HEK293 (cell line): Measurements from ENCODE around the gene SFT2D3.

Experiments
- CTCF ChIA-PET: fragments of 350-600 bp; formaldehyde crosslinking; extraction: SDS; loops from one replicate; lab custom pipeline; 2021; ENCODE audit warnings: antibody characterized with exemption; lab: Yijun Ruan, JAX
- POLR2A ChIA-PET: fragments of 300-600 bp; formaldehyde crosslinking; extraction: SDS; loops from one replicate; lab custom pipeline; 2020; ENCODE audit warnings: antibody characterized with exemption, inconsistent platforms; lab: Yijun Ruan, JAX
- H3K27ac ChIP-seq: fragments of 200-500 bp; sonication (Bioruptor generic); 2 replicates; pipeline ENCODE4 v1.5.1; 2014; ENCODE audit warnings: low read depth, low read length, control low read depth, inconsistent platforms; ENCODE audit errors: extremely low read depth
- H3K36me3 ChIP-seq, 2 experiments: fragments of 200-500 bp in 1 of 2; sonication (Bioruptor generic) in 1 of 2; 1 replicate in 1 of 2; 2 replicates in 1 of 2; pipeline ENCODE4 v1.5.1; 2014 to 2017; ENCODE audit warnings: inconsistent platforms in 2 of 2, low read length in 2 of 2; ENCODE audit not compliant: control insufficient read depth in 2 of 2, insufficient read depth in 1 of 2
- H3K4me1 ChIP-seq: fragments of 200-500 bp; sonication (Bioruptor generic); 2 replicates; pipeline ENCODE4 v1.5.1; 2014; ENCODE audit warnings: mild to moderate bottlenecking, low read length, inconsistent platforms; ENCODE audit not compliant: control insufficient read depth, insufficient read depth
- H3K4me3 ChIP-seq: 2 replicates; pipeline ENCODE4 v1.5.1; 2011; ENCODE audit warnings: low read depth, mild to moderate bottlenecking, control low read depth, low read length, moderate library complexity
- H3K9me3 ChIP-seq: fragments of 200-500 bp; sonication (Bioruptor generic); 2 replicates; pipeline ENCODE4 v1.5.1; 2014; ENCODE audit warnings: low read depth, low read length, inconsistent platforms; ENCODE audit not compliant: control insufficient read depth, insufficient read depth
- GLI2 ChIP-seq: fragments of 450-650 bp; formaldehyde crosslinking; IDR thresholded peaks from 2 replicates; pipeline ENCODE4; 2017; ENCODE audit warnings: missing biosample characterization, missing genetic modification characterization, low read depth, borderline replicate concordance
- HOXC10 ChIP-seq: sonication (generic); formaldehyde crosslinking; IDR thresholded peaks from 2 replicates; pipeline ENCODE4 v1.8.1; 2023; ENCODE audit warnings: mild to moderate bottlenecking, missing genetic modification reagents
- OSR2 ChIP-seq: fragments of 450-650 bp; formaldehyde crosslinking; IDR thresholded peaks from 2 replicates; pipeline ENCODE4 v1.5.1; 2016; ENCODE audit warnings: missing biosample characterization, missing genetic modification characterization
- PRDM6 ChIP-seq: fragments of 450-650 bp; formaldehyde crosslinking; IDR thresholded peaks from 2 replicates; pipeline ENCODE4 v1.5.1; 2017; ENCODE audit warnings: missing biosample characterization, missing genetic modification characterization
- ZBTB8A ChIP-seq: fragments of 450-650 bp; formaldehyde crosslinking; IDR thresholded peaks from 2 replicates; pipeline ENCODE4 v1.5.1; 2016; ENCODE audit warnings: missing biosample characterization, missing genetic modification characterization
- ZEB2 ChIP-seq: fragments of 450-650 bp; formaldehyde crosslinking; IDR thresholded peaks from 2 replicates; pipeline ENCODE4 v1.5.1; 2016; ENCODE audit warnings: missing biosample characterization, missing genetic modification characterization
- ZNF132 ChIP-seq: fragments of 450-650 bp; formaldehyde crosslinking; IDR thresholded peaks from 2 replicates; pipeline ENCODE4 v1.5.1; 2017; ENCODE audit warnings: missing biosample characterization, missing genetic modification characterization, borderline replicate concordance
- ZNF146 ChIP-seq: fragments of 450-650 bp; formaldehyde crosslinking; IDR thresholded peaks from 2 replicates; pipeline ENCODE4 v1.5.1; 2016; ENCODE audit warnings: missing biosample characterization, missing genetic modification characterization
- ZNF155 ChIP-seq: fragments of 450-650 bp; formaldehyde crosslinking; IDR thresholded peaks from 2 replicates; pipeline ENCODE4 v1.5.1; 2016; ENCODE audit warnings: missing biosample characterization, missing genetic modification characterization
- ZNF184 ChIP-seq: fragments of 450-650 bp; IDR thresholded peaks from 2 replicates; pipeline ENCODE4 v1.5.1; 2018; ENCODE audit warnings: missing biosample characterization, mild to moderate bottlenecking, missing genetic modification characterization
- ZNF19 ChIP-seq: fragments of 450-650 bp; formaldehyde crosslinking; IDR thresholded peaks from 2 replicates; pipeline ENCODE4; 2016; ENCODE audit warnings: missing biosample characterization, missing genetic modification characterization, low read depth
- ZNF324 ChIP-seq: fragments of 450-650 bp; formaldehyde crosslinking; IDR thresholded peaks from 2 replicates; pipeline ENCODE4 v1.5.1; 2016; ENCODE audit warnings: missing biosample characterization, missing genetic modification characterization
- ZNF394 ChIP-seq: fragments of 450-650 bp; formaldehyde crosslinking; IDR thresholded peaks from 2 replicates; pipeline ENCODE4 v1.5.1; 2016; ENCODE audit warnings: missing biosample characterization, missing genetic modification characterization, mild to moderate bottlenecking, moderate library complexity, borderline replicate concordance
- ZNF48 ChIP-seq: fragments of 450-650 bp; formaldehyde crosslinking; IDR thresholded peaks from 2 replicates; pipeline ENCODE4 v1.5.1; 2016; ENCODE audit warnings: missing biosample characterization, missing genetic modification characterization
- ZNF561 ChIP-seq: fragments of 450-650 bp; IDR thresholded peaks from 2 replicates; pipeline ENCODE4 v1.5.1; 2018; ENCODE audit warnings: missing biosample characterization, missing genetic modification characterization, borderline replicate concordance
- ZNF585B ChIP-seq: fragments of 450-650 bp; formaldehyde crosslinking; IDR thresholded peaks from 2 replicates; pipeline ENCODE4 v1.5.1; 2016; ENCODE audit warnings: missing biosample characterization, missing genetic modification characterization
- ZNF707 ChIP-seq: fragments of 450-650 bp; formaldehyde crosslinking; IDR thresholded peaks from 2 replicates; pipeline ENCODE4 v1.5.1; 2016; ENCODE audit warnings: missing biosample characterization, missing genetic modification characterization
- TF ChIP-seq, protein P1 (sequence below): fragments of 450-650 bp; formaldehyde crosslinking; IDR thresholded peaks from 2 replicates; pipeline ENCODE4 v1.5.1; 2017; ENCODE audit warnings: missing biosample characterization, missing genetic modification characterization

The SFT2D3 gene

GRCh38 chr2:127678991-127679390, 22.3 kb upstream of the SFT2D3 start (continued):
- TF ChIP-seq, protein P1, sequence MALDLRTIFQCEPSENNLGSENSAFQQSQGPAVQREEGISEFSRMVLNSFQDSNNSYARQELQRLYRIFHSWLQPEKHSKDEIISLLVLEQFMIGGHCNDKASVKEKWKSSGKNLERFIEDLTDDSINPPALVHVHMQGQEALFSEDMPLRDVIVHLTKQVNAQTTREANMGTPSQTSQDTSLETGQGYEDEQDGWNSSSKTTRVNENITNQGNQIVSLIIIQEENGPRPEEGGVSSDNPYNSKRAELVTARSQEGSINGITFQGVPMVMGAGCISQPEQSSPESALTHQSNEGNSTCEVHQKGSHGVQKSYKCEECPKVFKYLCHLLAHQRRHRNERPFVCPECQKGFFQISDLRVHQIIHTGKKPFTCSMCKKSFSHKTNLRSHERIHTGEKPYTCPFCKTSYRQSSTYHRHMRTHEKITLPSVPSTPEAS: no peak
- TF ChIP-seq ZNF561: no peak
- no peak for TF ChIP-seq ZEB2 (tag by site-specific recombination)

DNA sequence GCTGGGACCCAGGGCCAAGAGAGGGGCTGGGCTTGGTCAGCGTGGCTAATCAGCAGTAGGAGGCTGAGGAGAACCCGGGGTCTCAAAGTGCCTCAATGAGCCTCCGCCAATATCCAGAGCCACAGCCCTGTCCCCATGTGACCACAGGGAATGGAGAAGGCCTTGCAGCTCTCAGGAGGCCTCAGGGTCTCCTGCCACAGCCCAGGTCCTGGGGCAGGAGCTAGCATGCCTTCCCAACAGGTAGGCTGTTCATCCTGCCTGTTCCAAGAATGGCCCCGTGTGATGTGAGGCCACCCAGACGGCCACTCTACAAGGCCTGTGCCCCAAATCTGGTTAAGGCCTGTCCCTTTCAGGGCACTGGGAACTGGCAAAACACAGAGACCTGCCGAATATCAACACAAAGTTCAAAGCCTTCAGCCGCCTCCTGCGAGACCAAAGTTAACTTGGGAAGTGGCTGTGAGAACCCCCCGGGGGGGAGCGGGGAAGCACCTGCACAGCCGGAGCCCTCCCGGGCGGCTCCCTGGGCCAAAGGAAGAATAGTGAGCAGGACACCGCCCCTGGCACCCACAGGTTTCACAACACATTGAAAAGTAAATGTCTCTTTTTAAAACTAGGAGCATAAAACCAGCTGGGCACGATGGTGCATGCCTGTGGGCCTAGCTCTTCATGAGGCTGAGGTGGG, 21.5 kb upstream of the SFT2D3 start:
- no peak overlapping the region for H3K4me3 ChIP-seq
- no peaks in the 10 kb centered on the region for H3K36me3 ChIP-seq
- H3K9me3 ChIP-seq: no peaks in the 10 kb centered on the region
- no peak overlapping the region for H3K27ac ChIP-seq
- CTCF ChIA-PET: interaction anchor here (1.4 kb wide), 1 partner anchor 89 kb away, joined by 5 read pairs; no protein-coding TSS in a partner anchor
- POLR2A ChIA-PET: no interaction called here
- TF ChIP-seq ZBTB8A (tag by site-specific recombination) (no peak), PRDM6 (tag by site-specific recombination) (no peak), ZNF394 (no peak), ZNF184 (tag by site-specific recombination) (no peak), ZNF155 (tag by site-specific recombination) (no peak), ZNF48 (no peak), HOXC10 (CRISPR knock-in tag) (no peak), GLI2 (tag by site-specific recombination) (no peak), ZNF146 (tag by site-specific recombination) (no peak), ZNF132 (no peak), ZNF561 (no peak), ZNF324 (no peak), ZNF585B (no peak)
- H3K4me1 ChIP-seq: no peaks in the 10 kb centered on the region

DNA sequence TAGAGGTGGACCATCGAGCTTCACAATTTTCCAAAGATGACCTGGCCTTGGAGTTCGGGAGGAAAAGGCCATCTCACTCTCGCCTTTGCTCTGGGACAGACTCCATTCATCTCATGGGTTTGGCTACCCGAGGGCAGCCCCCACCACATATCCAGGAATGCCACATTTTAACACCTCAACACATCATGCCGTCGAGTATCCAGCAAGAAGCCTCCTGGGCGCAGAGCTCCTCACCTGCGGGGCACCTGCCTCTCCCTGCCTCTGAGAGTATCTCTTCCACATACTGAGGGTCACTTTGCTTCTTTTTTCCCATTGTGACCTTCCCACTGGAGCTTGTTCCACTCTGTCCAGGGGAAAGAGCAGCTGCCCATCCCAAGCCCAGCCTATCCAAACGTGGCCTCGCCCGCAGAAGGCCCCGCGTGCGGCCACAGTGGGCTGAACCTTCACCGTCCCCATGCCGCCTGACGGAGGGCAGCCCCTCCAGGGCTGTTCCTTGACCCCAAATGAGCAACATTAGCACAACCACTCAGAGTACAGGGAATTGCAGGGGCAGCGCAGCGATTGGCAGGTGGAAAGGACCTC, 20.5 kb upstream of the SFT2D3 start:
- POLR2A ChIA-PET: no interaction called here
- H3K4me3 ChIP-seq: no peak overlapping the region

GRCh38 chr2:127681288-127681804, 20.0 kb upstream of the SFT2D3 start:
- H3K4me3 ChIP-seq: no peak overlapping the region
- POLR2A ChIA-PET: no interaction called here
- TF ChIP-seq ZNF707 (no peak), OSR2 (no peak), ZNF19 (no peak)
- TF ChIP-seq, all 188 proteins: peak for 0
- Histone ChIP-seq H3K9me3 (no peaks in the 10 kb centered on the region), H3K4me1 (no peaks in the 10 kb centered on the region), H3K27ac (no peak overlapping the region), H3K36me3 (no peaks in the 10 kb centered on the region)
- CTCF ChIA-PET: interaction anchor here (0.7 kb wide), 1 partner anchor 167 kb away, joined by 3 read pairs; no protein-coding TSS in a partner anchor

More for the DNA sequence above, 20.5 kb upstream of the SFT2D3 start:
- Histone ChIP-seq H3K4me1 (no peaks in the 10 kb centered on the region), H3K9me3 (no peaks in the 10 kb centered on the region), H3K27ac (no peak overlapping the region), H3K36me3 (no peaks in the 10 kb centered on the region)
- CTCF ChIA-PET: interaction anchor here (1.4 kb wide), 1 partner anchor 90 kb away, joined by 5 read pairs; no protein-coding TSS in a partner anchor
- no peak for TF ChIP-seq ZNF324
